ENCODE data around the gene HDAC4. TPM values are rescaled to one million over a fixed set of nuclear protein-coding genes. Genes with fewer than 3 reads are reported as not detected.

Gene HDAC4
- total RNA-seq, 1 experiment from 2014 or later: 32.0 TPM

GRCh38 chr2:239043326-239043725, 357.5 kb downstream of the HDAC4 start:
- Histone ChIP-seq H4K20me1 (ENCODE audit: control insufficient read depth, insufficient read depth, insufficient read length) (no peaks in the 10 kb centered on the region), H2BK120ac (ENCODE audit: low read depth, low read length, poor library complexity, severe bottlenecking) (no peak overlapping the region), H2BK20ac (ENCODE audit: low read depth, low read length, poor library complexity, severe bottlenecking) (no peak overlapping the region), H4K5ac (ENCODE audit: insufficient read length, low read depth, low read length) (no peak overlapping the region), H2BK12ac (ENCODE audit: insufficient read length, low read depth, low read length) (no peak overlapping the region), H2AFZ (ENCODE audit: low read length) (no peak overlapping the region), H3K4me2 (ENCODE audit: insufficient read depth, insufficient read length, low read length) (no peak overlapping the region), H4K8ac (replicated peaks; ENCODE audit: insufficient read length, low read depth, low read length) (no peak overlapping the region), H3K4me1 (ENCODE audit: insufficient read depth, low read length) (no peaks in the 10 kb centered on the region), H3K27ac (ENCODE audit: insufficient read length, low read depth, low read length) (no peak overlapping the region), H3K23ac (ENCODE audit: insufficient read length, low read depth, low read length) (no peak overlapping the region), H3K4ac (ENCODE audit: low read depth, low read length) (no peak overlapping the region), H3K79me1 (ENCODE audit: insufficient read depth, low read depth, low read length, poor library complexity, severe bottlenecking) (no peaks in the 10 kb centered on the region), H2BK15ac (ENCODE audit: low read depth, low read length) (no peak overlapping the region), H2BK5ac (ENCODE audit: insufficient read length, low read length) (no peak overlapping the region), H3K27me3 (ENCODE audit: insufficient read depth, low read length) (no peaks in the 10 kb centered on the region), H4K91ac (ENCODE audit: insufficient read length, low read depth, low read length) (no peak overlapping the region), H3K9ac (ENCODE audit: extremely low read depth, insufficient read length, low read length) (no peak overlapping the region), H3K9me3 (ENCODE audit: control insufficient read depth, low read depth, low read length) (no peaks in the 10 kb centered on the region), H3K14ac (ENCODE audit: insufficient read depth, low read length) (no peak overlapping the region), H3K79me2 (ENCODE audit: insufficient read depth, low read length) (no peaks in the 10 kb centered on the region), H3K56ac (ENCODE audit: insufficient read length, low read depth, low read length) (no peak overlapping the region), H3T11ph (ENCODE audit: low read length) (no peak overlapping the region), H3K18ac (ENCODE audit: insufficient read length, low read depth, low read length) (no peak overlapping the region), H2AK5ac (ENCODE audit: insufficient read length, low read length) (no peak overlapping the region), H3K23me2 (ENCODE audit: insufficient read length, low read depth, low read length, poor library complexity, severe bottlenecking) (no peaks in the 10 kb centered on the region)
- Mint-ChIP-seq H3K27me3 (ENCODE audit: low read depth) (peaks cover 10% of the 10 kb centered on the region), H3K4me1 (no peaks in the 10 kb centered on the region), H3K36me3 (ENCODE audit: insufficient read depth in 1 of 3, low read depth in 3 of 3) (no peaks in the 10 kb centered on the region), H3K4me3 (no peak overlapping the region), H3K27ac (no peak overlapping the region), H3K9me3 (no peaks in the 10 kb centered on the region)
- no peak for TF ChIP-seq CTCF (conservative IDR thresholded peaks at IDR 0.05)
- DNase-seq: no peak
- WGBS (ENCODE audit: extremely low coverage, insufficient read length, low lambda C conversion rate): no CpG with 5 or more reads among the region's 12 CpGs
